GM12875 (cell line): ENCODE measurements around the gene MNT.
"Not testable (repeated sequence)": the region's sequence is repeated elsewhere in the genome, so short reads cannot be mapped to it uniquely, and the experiment has no call there.

Source experiments
- H3K4me3 ChIP-seq: one replicate; pipeline ENCODE4 v1.5.1; 2011; ENCODE audit warnings: low read depth, low read length, control low read depth
- CTCF ChIP-seq: IDR thresholded peaks from 2 replicates; pipeline ENCODE4 v1.5.1; 2011; ENCODE audit warnings: low read depth, mild to moderate bottlenecking, control low read depth, inconsistent platforms, low read length, moderate library complexity, borderline replicate concordance; ENCODE audit not compliant: insufficient read depth

MNT gene

GRCh38 chr17:2400877-2401425 lies at the start of gene MNT:
MNT (minus strand) TSS chr17:2401060; CDS start chr17:2400712, 348 bp downstream.
- H3K4me3 ChIP-seq: peak within 1 kb of the TSS; percentile 70
- TF ChIP-seq CTCF: no peak

- no peak overlapping the region for H3K4me3 ChIP-seq
- no peak for TF ChIP-seq CTCF
Measured at GRCh38 chr17:2450016-2450650, 49.3 kb upstream of the MNT start.

GRCh38 chr17:2449486-2449885 lies 48.6 kb upstream of the MNT start:
- H3K4me3 ChIP-seq: no peak overlapping the region
- no peak for TF ChIP-seq CTCF

- H3K4me3 ChIP-seq: not testable (repeated sequence)
Measured at GRCh38 chr17:2447479-2447878, 46.6 kb upstream of the MNT start.

- no peak for TF ChIP-seq CTCF
- H3K4me3 ChIP-seq: no peak overlapping the region
Measured at GRCh38 chr17:2445638-2446037, 44.8 kb upstream of the MNT start.

GRCh38 chr17:2444382-2444781 lies 43.5 kb upstream of the MNT start:
- TF ChIP-seq CTCF: no peak

GRCh38 chr17:2442166-2442565 lies 41.3 kb upstream of the MNT start:
- TF ChIP-seq CTCF: no peak
- H3K4me3 ChIP-seq: no peak overlapping the region

More at GRCh38 chr17:2444382-2444781, 43.5 kb upstream of the MNT start:
- H3K4me3 ChIP-seq: no peak overlapping the region

GRCh38 chr17:2440930-2441329 lies 40.1 kb upstream of the MNT start:
- no peak for TF ChIP-seq CTCF
- H3K4me3 ChIP-seq: no peak overlapping the region

GRCh38 chr17:2439997-2440396 lies 39.1 kb upstream of the MNT start:
- not testable (repeated sequence) for H3K4me3 ChIP-seq
